Umbilical cord (tissue), 2 donors: Measurements from ENCODE around the gene TPSD1. TPM values are rescaled to one million over a fixed set of nuclear protein-coding genes. Genes with fewer than 3 reads are reported as not detected.
"Not testable (repeated sequence)": the region's sequence is repeated elsewhere in the genome, so short reads cannot be mapped to it uniquely, and the experiment has no call there.

Experiments
- DNase-seq: peaks from one replicate; pipeline ENCODE4 v3.0.0-alpha.2; 2015; ENCODE audit warnings: low spot score
- total RNA-seq: library from RNA; depleted of rRNA; stranded (reverse); fragments of >200 nt; gene quantifications from one replicate; pipeline ENCODE4 v1.2.3, GENCODE V29; 2014; ENCODE audit warnings: low replicate concordance; ENCODE audit not compliant: insufficient read depth

Gene TPSD1
- total RNA-seq, 1 donor from 2014 or later: not detected

DNA sequence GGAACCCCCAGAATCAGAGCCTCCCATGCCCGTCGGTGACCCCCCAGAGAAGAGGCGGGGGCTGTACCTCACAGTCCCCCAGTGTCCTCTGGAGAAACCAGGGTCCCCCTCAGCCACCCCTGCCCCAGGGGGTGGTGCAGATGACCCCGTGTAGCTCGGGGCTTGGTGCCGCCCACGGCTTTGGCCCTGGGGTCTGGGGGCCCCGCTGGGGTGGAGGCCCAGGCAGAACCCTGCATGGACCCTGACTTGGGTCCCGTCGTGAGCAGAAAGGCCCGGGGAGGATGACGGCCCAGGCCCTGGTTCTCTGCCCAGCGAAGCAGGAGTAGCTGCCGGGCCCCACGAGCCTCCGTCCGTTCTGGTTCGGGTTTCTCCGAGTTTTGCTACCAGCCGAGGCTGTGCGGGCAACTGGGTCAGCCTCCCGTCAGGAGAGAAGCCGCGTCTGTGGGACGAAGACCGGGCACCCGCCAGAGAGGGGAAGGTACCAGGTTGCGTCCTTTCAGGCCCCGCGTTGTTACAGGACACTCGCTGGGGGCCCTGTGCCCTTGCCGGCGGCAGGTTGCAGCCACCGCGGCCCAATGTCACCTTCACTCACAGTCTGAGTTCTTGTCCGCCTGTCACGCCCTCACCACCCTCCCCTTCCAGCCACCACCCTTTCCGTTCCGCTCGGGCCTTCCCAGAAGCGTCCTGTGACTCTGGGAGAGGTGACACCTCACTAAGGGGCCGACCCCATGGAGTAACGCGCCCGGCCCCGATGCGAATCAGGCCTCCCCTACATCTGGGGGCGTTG is 34.8 kb upstream of the TPSD1 start:
- no peak for DNase-seq

DNA sequence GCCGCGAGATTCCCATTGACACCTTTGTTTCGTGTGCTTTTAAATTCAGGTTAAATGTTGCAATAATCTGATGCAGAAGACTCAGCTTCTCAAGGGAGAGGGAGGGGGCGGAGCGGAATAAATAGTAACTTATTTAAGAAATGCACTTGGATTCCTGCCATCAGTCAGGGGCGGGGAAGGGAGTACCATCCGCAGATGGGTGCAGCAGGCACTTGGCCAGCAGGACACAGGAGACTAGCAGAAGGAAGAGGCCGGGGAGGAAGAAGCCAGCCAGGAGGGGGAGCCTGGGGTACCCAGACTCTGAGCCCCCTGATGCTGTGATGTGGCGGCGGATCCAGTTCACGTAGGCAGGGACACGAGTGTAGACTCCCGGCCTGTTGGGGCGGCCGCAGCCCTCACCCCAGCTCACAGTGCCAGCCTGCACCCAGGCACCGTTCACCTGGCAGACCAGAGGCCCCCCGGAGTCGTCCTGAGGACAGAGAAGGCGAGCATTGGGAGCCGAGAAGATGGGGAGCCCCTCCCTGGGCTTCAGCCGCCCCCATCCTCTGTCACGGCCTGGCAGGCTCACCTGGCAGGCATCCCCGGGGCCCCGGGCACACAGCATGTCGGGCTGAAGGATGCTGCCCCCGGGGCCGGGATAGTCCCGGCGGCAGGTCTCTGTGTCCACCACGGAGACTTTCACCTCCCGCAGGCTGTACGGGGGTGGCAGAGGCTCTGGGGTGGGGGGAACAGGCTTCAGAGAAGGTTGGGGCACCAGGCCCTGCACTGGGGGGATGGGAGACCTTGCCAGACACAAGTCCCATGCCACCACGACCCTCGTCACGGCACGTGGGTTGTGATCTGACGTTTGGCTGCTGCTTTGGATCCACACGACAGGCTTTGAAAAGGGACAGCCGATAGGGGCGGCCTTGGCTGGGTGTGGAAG is 34.0 kb upstream of the TPSD1 start:
- DNase-seq: no peak

DNA sequence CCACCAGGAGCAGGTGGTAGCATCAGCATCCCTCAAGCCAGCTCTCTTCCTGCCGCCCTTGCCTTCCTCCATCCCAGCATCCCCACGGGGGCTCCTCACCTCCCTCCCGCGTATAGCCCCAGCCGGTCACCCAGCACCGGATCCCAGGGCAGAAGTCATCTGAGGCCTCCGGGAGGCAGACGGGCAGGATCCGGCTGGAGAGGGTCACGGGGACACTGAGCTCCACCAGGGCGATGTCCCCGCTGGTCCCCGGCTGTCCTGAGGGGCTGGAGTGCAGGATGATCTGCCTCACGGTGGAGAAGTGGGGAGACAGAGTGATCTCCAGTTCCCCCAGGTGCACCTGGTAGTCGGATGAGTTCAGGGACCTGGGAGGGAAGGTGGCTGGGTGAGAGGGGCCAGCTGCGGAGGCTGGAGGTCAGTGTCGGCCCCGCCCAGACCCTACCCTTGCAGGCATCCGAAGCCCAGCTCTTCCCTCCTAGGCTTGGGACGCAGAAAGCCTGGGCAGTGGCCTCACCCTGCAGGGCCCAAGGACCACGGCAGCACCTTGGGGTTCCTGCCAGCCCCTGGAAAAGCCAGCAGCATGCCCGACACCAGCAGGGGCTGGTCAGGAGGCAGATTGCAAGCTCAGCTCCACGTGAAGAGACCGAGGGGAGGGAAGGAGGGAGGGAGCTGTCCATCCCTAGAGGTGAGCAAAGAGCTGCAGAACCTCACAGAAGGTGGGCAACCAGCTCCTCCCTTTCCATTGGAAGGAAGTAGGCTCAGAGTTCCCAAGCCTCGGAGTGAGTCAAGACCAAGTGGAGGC is 33.1 kb upstream of the TPSD1 start:
- no peak for DNase-seq

DNA sequence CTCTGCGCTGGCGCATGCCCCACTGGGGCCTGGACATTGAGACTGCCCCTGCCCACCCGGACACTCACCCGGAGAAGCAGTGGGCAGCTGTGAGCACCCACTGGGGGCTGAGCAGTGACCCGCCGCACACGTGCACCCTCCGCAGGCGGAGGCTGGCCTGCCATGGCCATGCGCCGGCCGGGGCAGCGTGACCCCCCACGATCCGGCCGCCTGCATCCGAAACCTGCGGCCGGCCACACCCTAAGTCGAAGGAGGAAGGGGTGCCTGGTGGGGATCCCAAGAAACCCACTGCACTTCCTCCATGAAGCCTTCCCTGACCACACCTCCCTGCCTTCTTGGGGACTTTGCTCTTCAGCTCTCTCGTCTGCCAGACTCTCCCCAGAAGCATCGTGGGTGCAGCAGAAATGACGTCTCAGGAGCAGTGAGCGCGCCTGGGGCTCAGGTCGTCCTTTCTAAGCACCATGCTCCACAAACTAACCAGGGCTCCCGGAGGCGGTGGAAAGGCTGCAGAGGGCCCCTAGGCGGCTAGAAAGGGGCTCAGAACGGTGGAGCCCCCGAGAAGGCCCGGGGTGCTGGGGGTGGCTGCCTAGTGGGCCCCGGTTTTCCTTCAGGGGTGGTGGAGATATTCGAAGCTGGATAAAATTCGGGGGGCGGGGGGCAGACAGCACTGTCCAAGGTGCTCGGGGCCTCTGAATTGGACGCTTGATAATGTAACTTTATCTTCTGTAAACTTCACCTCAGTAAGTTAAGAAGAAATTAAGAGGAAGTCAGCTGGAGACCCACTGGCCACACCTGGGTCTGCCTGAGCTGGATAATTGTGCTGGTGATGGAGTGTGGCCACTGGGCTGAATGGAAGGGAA is 32.3 kb upstream of the TPSD1 start:
- DNase-seq: no peak

DNA sequence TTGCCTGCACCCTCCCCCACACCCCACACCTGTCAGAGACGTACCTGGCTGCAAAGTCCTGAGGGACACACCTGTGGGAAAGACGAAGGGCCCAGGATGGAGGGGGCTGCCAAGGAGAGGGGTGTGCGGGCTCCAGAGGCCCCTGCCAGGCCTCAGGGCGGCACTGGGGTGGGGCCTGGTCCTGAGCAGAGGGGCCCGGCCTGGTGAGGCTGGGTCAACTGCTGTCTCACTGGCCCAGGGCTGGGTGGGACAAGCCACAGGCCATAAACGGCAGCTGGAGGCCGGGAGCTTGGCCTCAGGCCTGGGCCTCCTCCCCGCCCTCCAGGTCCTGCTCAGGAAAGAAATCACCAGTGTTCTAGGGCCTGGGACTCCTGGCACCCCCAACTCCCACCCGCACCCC is 31.3 kb upstream of the TPSD1 start:
- no peak for DNase-seq

DNA sequence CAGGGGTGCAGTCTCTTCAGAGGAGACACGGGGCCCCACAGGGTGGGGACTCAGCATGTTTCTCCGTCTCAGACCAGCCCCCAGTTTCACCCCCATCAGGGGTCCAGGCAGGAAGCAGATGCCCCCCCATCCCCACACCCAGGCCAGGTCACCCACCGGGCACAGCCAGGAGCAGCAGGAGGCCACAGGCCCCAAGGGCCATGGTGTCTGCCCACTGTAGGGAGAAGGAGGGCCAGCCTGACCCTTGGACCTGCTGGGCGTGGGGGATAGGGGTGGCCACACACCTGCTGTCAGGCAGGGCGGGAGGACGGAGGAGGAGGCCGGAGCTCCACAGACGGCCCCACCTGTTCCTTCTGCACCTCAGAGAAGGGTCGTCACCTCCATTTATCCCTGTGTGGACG is 30.8 kb upstream of the TPSD1 start, which contains the start of gene TPSG1:
TPSG1 (minus strand) TSS at position 218 of the 401 bp plus-strand sequence; CDS start at position 202, 16 bp downstream.
- no peak for DNase-seq

DNA sequence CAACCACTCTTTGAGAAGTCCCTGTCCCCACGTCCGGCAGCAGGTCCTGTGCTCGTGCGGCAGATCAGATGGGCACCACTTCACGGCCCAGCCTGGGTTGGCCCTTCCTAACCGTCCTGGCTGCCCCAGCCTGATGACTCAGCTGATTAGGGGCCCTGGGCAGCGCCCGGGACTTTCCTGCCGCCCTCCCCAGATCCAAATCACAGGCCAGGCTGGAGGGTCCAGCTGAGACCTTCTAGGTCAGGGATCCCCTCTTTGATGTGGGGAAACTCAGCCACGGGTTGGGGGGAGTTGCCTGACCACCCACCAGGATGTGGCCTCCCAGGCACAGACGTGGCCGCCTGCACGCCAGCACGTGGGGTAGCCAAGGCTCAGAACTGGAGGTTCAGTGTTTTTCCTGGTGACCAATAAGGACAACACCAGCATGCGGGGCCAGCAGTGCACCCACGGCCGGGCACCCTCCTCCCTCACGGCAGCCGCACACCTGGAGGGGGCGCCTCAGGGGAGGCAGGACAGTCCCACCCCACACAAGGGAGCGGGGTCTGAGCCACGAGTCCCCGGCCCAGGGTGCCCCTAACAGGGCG is 30.0 kb upstream of the TPSD1 start:
- DNase-seq: not testable (repeated sequence)

DNA sequence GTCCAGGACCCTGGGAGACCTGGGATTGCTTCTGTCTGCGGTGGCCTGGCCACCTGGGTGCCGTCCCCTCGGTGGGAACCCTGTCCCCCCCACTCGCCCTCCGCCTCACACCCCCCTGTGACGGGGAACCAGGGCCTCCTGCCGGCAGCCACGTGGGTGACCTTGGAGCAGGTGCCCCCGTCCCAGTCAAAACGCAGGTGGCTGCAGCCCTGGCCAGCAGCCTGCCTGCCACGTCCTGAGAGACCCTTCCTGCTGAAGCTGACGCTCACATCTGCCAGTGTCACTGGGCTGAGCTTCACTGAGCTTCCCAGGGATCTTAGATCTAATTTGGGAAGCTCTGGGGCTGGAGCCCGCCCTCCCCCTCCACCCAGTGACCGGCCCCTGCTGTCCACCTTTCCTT is 29.2 kb upstream of the TPSD1 start:
- DNase-seq: not testable (repeated sequence)

DNA sequence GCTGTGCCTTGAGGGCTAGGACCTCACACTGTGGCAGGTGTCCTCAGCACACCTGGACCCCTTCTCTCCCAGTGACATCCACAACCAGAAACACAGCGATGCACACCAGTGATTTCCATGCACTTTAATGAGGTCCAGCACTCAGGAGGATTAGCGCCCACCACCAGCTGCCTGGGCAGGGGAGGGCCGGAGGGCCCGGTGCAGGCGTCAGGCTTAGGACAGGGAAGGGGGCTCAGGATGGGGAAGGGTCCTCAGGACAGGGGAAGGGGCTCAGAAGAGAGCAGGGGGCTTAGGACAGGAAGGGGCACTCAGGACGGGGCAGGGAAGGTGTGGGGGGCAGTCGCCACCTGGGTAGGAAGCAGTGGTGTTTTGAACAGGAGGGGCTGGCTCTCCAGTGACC is 27.6 kb upstream of the TPSD1 start:
- not testable (repeated sequence) for DNase-seq

DNA sequence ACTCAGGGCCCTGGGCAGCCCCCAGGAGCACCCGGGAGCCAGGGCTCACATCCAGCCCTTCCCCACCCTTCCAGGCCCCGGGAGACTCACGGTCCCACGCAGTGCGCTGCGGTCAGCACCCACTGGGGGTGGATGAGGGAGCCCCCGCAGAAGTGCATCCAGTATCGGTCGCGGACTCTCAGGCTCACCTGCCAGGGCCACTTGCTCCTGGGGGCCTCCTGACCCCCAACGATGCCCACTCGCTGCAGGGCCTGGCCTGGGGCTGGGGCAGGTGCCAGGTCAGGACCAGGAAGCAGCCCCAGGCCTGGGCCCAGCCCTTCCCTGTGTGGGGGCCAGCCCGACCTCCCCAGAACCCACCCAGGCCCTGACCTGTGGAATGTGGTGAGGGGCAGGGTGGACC is 26.4 kb upstream of the TPSD1 start:
- not testable (repeated sequence) for DNase-seq

DNA sequence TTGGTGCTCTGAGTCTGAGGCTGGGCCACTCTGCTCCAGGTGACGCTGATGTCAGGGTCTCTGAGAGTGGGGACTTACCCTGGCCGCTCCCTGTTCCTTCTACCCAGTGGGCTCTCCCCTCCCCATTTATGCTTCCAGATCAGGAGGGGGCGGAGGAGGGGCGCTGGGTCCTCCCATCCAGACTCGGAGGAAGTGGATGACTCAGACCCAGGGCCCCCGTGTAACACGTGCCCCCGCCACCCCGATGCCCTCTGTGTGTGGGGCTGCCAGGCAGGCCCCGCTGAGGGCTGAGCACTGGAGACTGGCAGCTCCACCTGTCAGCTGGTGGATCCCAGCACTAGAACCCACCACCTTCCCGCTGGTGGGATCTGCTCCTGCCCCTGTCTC is 25.8 kb upstream of the TPSD1 start, which contains the start of gene TPSB2:
TPSB2 (minus strand) TSS at position 101 of the 387 bp plus-strand sequence. CDS start 233 bp downstream, outside the sequence.
- not testable (repeated sequence) for DNase-seq

DNA sequence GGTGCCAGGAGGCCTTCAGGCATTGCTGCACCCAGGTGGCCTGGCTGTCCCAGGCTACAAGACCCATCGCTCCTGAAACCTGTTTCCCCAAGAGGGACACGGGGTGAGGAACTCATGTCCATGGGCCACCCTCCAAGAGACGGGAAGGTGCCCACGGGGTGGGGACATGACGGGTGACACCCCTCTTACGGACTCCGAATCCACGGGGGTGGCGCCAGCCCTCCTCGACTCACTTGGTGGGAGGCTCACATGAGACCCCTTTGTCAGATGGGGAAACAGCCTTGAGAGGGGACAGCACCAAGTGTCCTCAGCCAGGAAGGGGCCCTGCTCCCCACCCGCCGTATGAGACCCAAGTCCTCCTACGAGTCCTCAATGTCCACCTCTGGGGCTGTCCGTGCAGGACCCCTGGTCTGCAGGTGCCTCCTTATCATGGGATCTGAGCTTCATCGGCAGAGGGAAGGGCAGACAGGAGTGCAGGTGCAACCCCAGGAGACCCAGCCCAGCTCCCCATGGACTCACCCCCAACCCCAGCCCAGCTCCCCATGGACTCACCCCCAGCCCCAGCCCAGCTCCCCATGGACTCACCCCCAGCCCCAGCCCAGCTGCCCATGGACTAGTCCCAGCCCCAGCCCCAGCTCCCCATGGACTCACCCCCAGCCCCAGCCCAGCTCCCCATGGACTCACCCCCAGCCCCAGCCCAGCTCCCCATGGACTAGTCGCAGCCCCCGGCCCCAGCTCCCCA is 25.2 kb upstream of the TPSD1 start:
- not testable (repeated sequence) for DNase-seq

DNA sequence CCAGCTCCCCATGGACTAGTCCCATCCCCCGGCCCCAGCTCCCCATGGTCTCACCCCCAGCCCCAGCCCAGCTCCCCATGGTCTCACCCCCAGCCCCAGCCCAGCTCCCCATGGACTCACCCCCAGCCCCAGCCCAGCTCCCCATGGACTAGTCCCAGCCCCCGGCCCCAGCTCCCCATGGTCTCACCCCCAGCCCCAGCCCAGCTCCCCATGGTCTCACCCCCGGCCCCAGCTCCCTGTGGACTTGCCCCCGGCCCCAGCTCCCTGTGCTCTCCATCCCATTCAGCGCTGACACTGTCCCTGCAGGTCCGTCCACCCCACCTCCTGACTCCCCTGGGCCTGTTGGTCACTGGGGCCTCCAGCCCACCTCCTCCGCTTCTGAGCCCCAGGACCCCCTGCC is 24.6 kb upstream of the TPSD1 start:
- DNase-seq: not testable (repeated sequence)

DNA sequence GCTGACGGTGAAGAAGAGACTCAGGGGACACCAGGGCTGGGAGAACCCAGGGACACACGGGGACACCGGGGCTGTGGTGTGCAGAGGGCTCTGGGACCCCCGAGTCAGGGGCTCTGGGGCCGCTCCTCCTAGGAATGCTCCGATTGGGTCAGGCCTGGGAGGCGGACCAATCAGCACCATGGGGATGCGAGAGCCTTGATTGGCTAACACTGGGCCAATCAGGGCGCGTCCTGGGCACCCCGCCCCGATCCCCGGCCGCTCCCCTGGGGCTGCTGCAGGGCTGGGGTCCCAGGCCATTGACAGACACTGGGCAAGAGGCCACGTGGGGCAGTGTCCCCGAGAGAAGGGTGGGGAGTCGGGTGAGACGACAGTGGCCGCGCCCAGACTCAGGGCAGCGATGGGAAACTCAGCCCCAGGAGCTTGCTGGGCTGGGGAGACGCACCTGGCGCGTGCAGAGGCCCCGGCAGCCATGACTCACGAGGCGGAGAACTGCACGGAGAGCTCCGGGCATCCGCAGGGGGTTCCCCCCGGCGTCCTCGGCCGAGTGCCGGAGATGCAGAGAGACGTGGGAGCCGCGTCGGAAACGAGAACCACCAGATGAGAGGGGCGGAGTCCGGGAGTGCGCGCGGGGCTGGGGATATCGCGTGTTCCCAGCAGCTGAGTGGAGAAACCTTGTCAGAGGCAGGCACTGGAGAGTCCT is 23.7 kb upstream of the TPSD1 start:
- DNase-seq: not testable (repeated sequence)

DNA sequence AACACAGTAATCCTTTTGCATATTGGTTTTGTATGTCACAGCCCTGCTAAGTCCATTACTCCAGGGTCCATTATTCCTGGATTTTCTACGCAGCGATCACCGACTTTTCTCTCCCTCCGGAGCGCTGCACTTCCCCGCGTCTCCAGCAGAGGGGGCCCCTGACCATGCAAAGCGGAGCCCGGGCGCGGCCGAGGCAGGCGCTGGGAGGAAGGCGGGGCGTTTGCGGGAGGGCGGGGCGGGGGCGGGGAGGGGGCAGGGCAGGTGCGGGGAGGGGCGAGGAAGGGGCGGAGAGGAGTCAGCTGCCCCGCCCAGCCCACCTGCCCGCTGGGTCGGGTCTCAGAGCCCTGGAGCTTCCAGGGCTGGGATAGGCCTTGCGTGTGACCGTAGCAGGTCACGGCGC is 19.2 kb upstream of the TPSD1 start:
- DNase-seq: not testable (repeated sequence)

DNA sequence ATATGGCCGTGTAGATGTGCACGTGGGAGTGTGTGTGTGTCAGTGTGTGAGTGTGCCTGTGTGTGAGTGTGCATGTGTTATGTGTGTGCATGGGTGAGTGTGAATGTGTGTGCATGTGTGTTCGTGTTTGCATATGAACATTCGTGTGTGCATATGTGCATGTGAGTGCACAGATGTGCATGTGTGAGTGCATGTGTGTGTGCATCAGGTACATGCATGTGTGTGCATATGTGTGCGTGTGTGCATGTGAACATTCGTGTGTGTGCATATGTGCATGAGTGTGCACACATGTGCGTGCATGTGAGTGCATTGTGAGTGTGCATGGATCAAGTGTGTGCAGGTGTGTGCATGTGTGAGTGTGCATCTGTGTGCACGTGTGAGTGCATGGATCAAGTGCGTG is 17.9 kb upstream of the TPSD1 start:
- DNase-seq: no peak

DNA sequence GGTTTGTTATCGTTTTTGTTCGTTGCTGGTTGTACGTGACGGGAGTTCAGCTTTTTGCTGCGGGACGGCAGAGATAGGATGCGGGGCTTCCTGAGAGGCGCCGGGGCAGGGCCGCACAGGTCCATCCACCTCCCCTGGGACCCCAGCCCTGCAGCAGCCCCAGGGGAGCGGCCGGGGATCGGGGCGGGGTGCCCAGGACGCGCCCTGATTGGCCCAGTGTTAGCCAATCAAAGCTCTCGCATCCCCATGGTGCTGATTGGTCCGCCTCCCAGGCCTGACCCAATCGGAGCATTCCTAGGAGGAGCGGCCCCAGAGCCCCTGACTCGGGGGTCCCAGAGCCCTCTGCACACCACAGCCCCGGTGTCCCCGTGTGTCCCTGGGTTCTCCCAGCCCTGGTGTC is 17.0 kb upstream of the TPSD1 start:
- not testable (repeated sequence) for DNase-seq

DNA sequence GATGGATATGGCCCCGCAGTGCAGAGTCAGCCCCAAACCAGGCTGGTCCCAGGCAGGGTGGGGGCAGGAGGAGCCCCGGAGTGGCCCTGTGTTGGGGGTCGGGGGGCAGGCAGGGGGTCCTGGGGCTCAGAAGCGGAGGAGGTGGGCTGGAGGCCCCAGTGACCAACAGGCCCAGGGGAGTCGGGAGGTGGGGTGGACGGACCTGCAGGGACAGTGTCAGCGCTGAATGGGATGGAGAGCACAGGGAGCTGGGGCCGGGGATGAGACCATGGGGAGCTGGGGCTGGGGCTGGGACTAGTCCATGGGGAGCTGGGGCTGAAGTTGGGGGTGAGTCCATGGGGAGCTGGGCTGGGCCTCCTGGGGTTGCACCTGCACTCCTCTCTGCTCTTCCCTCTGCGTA is 16.3 kb upstream of the TPSD1 start:
- not testable (repeated sequence) for DNase-seq

DNA sequence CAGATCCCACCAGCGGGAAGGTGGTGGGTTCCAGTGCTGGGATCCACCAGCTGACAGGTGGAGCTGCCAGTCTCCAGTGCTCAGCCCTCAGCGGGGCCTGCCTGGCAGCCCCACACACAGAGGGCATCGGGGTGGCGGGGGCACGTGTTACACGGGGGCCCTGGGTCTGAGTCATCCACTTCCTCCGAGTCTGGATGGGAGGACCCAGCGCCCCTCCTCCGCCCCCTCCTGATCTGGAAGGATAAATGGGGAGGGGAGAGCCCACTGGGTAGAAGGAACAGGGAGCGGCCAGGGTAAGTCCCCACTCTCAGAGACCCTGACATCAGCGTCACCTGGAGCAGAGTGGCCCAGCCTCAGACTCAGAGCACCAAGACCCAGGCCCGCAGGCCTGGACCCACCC is 15.4 kb upstream of the TPSD1 start, which contains the start of gene TPSAB1:
TPSAB1 (plus strand) TSS at position 270 of the 400 bp plus-strand sequence. CDS start 234 bp downstream, outside the sequence.
- not testable (repeated sequence) for DNase-seq
